GM12892 (cell line): ENCODE results near the gene DOCK2.

ENCODE experiments used
- DNase-seq: peaks from one replicate; pipeline ENCODE4 v3.0.0; 2011; ENCODE audit not compliant: insufficient read length
- FAIRE-seq: peaks from 2 replicates; lab custom pipeline; 2011; peaks lifted over from hg19 to GRCh38; lab: Jason Lieb, UNC
- POLR2A ChIP-seq: IDR thresholded peaks from 2 replicates; pipeline ENCODE4 v1.6.1; 2011; ENCODE audit warnings: low read depth, low read length, control low read depth
- POLR2AphosphoS5 ChIP-seq: IDR thresholded peaks from 2 replicates; pipeline ENCODE4 v1.6.1; 2011; ENCODE audit warnings: low read depth, low read length, control low read depth
- TAF1 ChIP-seq: IDR thresholded peaks from 2 replicates; pipeline ENCODE4 v1.6.1; 2011; ENCODE audit warnings: low read depth, mild to moderate bottlenecking, control low read depth, low read length, borderline replicate concordance

The DOCK2 gene

GRCh38 chr5:169847519-169847918 is 210.4 kb downstream of the DOCK2 start:
- FAIRE-seq (no peak), DNase-seq (no peak)
- TF ChIP-seq POLR2AphosphoS5 (no peak), POLR2A (no peak), TAF1 (no peak)

GRCh38 chr5:169848271-169848670 is 211.2 kb downstream of the DOCK2 start:
- FAIRE-seq = no peak
- TF ChIP-seq POLR2A (no peak), POLR2AphosphoS5 (no peak), TAF1 (no peak)
- no peak for DNase-seq

- DNase-seq (no peak), FAIRE-seq (no peak)
- TF ChIP-seq POLR2A (no peak), TAF1 (no peak), POLR2AphosphoS5 (no peak)
Measured at GRCh38 chr5:169848792-169849191, 211.7 kb downstream of the DOCK2 start.

GRCh38 chr5:169850409-169850808 is 213.3 kb downstream of the DOCK2 start:
- FAIRE-seq (no peak), DNase-seq (no peak)
- TF ChIP-seq TAF1 = no peak
- no peak for TF ChIP-seq POLR2AphosphoS5
- no peak for TF ChIP-seq POLR2A

GRCh38 chr5:169851321-169851850 is 214.3 kb downstream of the DOCK2 start:
- no peak for TF ChIP-seq POLR2A
- no peak for TF ChIP-seq TAF1
- TF ChIP-seq POLR2AphosphoS5 = no peak
- FAIRE-seq = no peak
- no peak for DNase-seq

GRCh38 chr5:169856571-169856970 is 219.5 kb downstream of the DOCK2 start:
- no peak for DNase-seq
- TF ChIP-seq POLR2A (no peak), TAF1 (no peak), POLR2AphosphoS5 (no peak)
- FAIRE-seq = peak; percentile 44

- TF ChIP-seq POLR2A (no peak), TAF1 (no peak), POLR2AphosphoS5 (no peak)
- no peak for FAIRE-seq
Measured at GRCh38 chr5:169860585-169860984, 223.5 kb downstream of the DOCK2 start.

GRCh38 chr5:169861433-169861832 is 224.4 kb downstream of the DOCK2 start:
- FAIRE-seq = no peak

More at GRCh38 chr5:169860585-169860984, 223.5 kb downstream of the DOCK2 start:
- DNase-seq = no peak

GRCh38 chr5:169861934-169862333 is 224.9 kb downstream of the DOCK2 start:
- FAIRE-seq (no peak), DNase-seq (no peak)
- TF ChIP-seq POLR2AphosphoS5 (no peak), POLR2A (no peak), TAF1 (no peak)

More at GRCh38 chr5:169861433-169861832, 224.4 kb downstream of the DOCK2 start:
- no peak for DNase-seq
- TF ChIP-seq POLR2AphosphoS5 = no peak
- TF ChIP-seq TAF1 = no peak

- DNase-seq = no peak
- no peak for TF ChIP-seq POLR2AphosphoS5
- TF ChIP-seq POLR2A = no peak
- no peak for TF ChIP-seq TAF1
- FAIRE-seq = no peak
Measured at GRCh38 chr5:169862391-169862811, 225.3 kb downstream of the DOCK2 start.

GRCh38 chr5:169864483-169864882 is 227.4 kb downstream of the DOCK2 start:
- TF ChIP-seq POLR2AphosphoS5 = no peak
- no peak for TF ChIP-seq TAF1
- TF ChIP-seq POLR2A = no peak
- DNase-seq (no peak), FAIRE-seq (no peak)

GRCh38 chr5:169867347-169867746 is 230.3 kb downstream of the DOCK2 start:
- FAIRE-seq = no peak
- no peak for DNase-seq
- TF ChIP-seq POLR2AphosphoS5 = no peak
- no peak for TF ChIP-seq TAF1
- TF ChIP-seq POLR2A = no peak
